ENCODE measurements around the gene PRKAG2.

PRKAG2 gene

GRCh38 chr7:151738925-151739324 is 138.0 kb downstream of the PRKAG2 start:
- no peak for DNase-seq

DNA sequence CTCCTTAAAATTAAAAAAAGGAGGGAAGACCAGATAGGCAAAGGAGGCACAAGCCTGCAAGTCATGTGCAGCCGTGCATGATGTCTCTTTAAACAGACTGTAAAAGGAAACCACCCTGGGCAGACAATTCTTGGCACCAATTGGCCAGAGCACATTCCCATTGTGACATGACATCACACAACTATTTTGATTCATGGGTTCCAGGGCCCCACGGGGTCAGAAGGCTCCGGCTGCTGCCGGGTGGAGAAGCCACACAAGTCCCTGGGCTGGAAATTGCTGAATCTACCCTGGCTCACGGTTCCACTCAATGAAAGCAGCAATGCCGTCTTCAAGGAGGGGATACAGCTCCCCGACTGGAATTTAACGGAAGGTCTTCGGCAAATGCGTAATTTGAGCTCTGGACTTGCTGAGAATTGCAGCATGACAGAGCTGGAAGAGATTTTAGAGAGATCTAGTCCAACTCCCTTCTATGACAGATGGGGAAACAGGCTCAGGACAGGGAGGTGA is 140.5 kb downstream of the PRKAG2 start:
- DNase-seq = no peak

GRCh38 chr7:151735851-151736402 is 141.0 kb downstream of the PRKAG2 start:
- DNase-seq = no peak

- DNase-seq = no peak
These were observed 141.6 kb downstream of the PRKAG2 start for GRCh38 chr7:151735186-151735850.

DNA sequence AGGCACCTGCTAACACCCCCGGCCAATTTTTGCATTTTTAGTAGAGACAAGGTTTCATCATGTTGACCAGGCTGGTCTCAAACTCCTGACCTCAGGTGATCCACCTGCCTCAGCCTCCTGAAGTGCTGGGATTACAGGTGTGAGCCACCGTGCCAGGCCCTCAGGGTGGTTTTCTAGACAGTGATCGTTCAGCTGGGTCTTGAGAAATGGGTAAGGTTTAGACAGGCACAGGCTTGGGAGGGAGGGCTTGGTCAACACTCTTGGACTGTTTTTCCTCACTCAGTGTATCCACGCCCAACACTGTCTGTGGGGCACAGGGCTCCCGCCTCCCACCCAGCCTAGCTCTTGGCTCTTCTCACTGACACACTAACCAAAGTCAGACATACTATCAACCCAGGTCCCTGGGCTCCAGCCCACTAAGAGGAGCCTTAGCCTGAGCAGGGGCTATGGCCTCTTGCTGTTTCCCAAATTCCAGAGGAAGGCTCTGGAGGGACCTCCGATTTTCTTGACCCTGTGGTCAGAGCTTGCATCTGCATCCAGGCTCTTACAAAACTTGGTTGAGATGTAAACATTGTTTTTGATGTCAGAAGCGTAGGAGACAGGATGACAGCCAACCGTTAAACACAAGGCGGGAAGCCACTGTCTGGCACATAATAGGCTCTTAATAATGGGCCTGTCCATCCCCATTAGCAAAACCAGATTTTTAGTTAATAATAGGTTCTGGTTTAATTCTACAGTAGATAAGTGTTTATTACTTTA is 143.9 kb downstream of the PRKAG2 start:
- DNase-seq = no peak

DNA sequence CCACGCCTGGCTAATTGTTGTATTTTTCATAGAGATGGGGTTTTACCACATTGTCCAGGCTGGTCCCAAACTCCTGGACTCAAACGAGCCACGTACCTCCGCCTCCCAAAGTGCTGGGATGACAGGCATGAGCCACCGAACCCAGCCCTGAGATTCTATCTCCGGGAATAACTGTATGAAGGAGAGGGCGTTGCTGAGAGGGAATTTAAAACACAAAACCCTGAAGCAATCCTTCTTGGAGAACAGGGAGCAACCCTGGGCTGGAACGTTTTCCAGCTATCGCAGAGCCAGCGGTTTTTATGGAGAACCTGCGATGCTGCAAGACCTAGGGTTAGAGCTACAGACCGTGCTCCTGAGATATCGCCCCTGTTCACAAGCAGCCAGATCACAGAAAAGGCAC is 144.6 kb downstream of the PRKAG2 start:
- no peak for DNase-seq

- DNase-seq = no peak
These were observed 145.9 kb downstream of the PRKAG2 start for GRCh38 chr7:151731022-151731441.

- DNase-seq = no peak
These were observed 146.3 kb downstream of the PRKAG2 start for GRCh38 chr7:151730591-151730990.

DNA sequence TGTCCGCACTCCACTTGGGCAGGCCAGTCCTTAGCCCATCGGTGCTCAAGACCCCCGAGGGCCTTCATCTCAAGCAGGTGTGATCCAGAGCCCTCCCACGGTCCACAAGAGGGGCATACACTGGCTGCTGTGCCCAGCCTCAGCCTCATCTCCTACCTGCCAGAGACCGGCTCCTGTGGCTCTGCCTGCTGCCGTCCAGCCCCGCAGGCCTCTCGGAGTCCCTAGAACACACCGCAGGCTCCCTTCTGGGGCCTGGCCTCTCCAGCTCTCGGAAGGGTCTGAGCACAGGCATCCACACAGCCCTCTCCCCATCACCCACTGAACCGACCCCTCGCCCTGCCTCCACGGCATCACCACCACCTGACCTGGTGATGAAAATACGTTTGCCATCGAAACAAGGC is 147.4 kb downstream of the PRKAG2 start:
- no peak for DNase-seq

DNA sequence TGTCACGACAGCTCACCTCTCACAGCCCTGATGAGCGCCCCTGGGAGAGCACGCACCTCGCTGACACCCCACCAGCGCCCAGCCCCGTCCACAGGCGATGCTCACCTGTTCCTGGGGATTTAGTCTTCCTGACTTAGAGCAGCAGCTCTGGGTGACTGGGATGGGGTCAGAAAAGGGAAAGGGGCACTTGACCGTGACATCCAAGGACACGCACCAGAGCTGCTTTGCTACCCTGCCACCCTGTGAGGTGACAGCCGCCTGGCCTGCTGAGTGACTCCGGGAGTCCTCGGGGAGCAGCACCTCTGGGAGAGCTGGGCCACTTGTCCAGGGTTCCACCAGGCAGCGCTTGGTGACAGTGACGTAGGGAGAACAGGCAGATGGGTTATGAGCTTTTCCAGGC is 148.2 kb downstream of the PRKAG2 start:
- DNase-seq = no peak

DNA sequence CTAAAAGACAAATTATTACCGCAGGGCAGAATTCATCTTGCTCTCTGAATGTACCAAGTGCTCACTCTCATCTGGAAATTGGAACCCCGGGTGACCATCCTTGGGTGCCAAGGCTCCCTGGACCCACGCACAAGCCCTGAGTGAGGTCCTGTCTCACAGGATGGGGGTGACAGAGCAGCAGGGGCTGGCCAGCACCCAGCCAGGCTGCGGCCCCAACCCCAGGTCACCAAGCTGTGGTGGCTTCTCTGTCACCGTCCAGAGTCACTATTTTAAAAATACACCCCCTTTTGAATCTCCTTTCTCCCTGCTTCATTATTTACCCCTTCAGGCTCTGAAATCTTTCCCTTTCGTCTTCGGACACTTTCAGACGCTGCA is 148.6 kb downstream of the PRKAG2 start:
- DNase-seq = no peak

- no peak for DNase-seq
These were observed 149.2 kb downstream of the PRKAG2 start for GRCh38 chr7:151727579-151728285.

GRCh38 chr7:151726652-151727578 is 150.0 kb downstream of the PRKAG2 start:
- no peak for DNase-seq

GRCh38 chr7:151725844-151726651 is 150.9 kb downstream of the PRKAG2 start:
- no peak for DNase-seq

DNA sequence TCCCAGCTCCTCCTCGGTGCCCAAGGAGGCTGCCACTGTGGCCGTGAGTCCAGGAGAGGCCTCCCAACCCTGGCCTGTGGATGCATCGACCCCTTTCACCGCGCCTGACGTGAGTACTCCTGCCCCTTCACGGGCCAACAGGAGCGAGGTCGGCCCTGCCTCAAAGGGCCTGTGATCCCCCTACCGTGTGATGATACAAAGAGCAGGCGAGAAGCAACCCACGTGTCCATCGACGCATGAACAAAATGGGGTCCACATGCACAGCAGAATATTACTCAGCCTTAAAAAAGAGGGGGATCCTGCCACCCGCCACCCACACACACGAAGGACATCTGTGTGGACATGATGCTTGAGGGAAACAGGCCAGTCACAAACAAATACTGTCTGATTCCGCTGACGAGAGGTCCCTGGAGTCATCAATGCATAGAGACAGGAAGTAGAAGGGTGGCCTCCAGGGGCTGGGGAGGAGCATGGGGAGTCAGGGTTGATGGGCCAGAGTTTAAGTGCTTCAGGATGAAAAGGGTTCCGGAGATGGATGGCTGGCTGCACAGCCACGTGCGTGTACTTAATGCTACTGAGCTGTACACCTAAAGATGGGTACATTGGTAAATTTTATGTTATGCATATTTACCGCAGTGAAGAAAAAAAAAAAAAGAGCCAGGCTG is 151.9 kb downstream of the PRKAG2 start:
- DNase-seq = no peak

GRCh38 chr7:151724250-151724915 is 152.5 kb downstream of the PRKAG2 start:
- no peak for DNase-seq

GRCh38 chr7:151723321-151723720 is 153.6 kb downstream of the PRKAG2 start:
- DNase-seq = no peak

DNA sequence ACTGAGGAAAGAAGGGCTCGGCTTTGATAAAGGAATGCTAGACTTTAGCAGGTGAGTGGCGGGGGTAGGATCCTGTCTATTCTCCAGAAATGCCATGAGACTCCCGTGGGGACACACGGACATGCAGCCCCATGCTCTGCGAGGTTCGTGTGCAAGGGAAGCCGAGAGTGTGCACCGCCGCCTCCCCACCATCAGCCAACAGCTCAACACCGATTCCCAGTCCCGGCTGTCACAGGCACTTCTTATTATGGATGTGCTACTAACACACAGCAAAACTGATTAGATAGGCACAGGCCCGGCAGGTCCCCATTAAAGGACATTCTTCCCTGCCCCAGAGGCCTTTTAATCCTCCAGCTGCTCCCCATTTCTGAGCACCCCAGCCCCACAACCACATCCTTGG is 154.4 kb downstream of the PRKAG2 start:
- DNase-seq = no peak

- no peak for DNase-seq
These were observed 155.2 kb downstream of the PRKAG2 start for GRCh38 chr7:151721694-151722093.

GRCh38 chr7:151721236-151721635 is 155.7 kb downstream of the PRKAG2 start:
- DNase-seq = no peak
